ENCODE results near the gene LGALS7. TPM values are rescaled to one million over a fixed set of nuclear protein-coding genes. Genes with fewer than 3 reads are reported as not detected.

Gene LGALS7
- total RNA-seq, 2 experiments from 2014 or later, result not detected

- CTCF ChIA-PET, result interaction anchor here (1.9 kb wide), 1 partner anchor 190 kb away, joined by 4 read pairs; the partner anchor contains the start of genes MRPS12 and SARS2
These were observed 32.4 kb downstream of the LGALS7 start for GRCh38 chr19:38740932-38741331.

GRCh38 chr19:38740257-38740592, 33.1 kb downstream of the LGALS7 start:
- H3K9me3 Mint-ChIP-seq, result no peaks in the 10 kb centered on the region
- intact Hi-C loops (cut with micrococcal nuclease), result no loop called here

More at GRCh38 chr19:38740932-38741331, 32.4 kb downstream of the LGALS7 start:
- no peak for DNase-seq
- peaks cover 18% of the 10 kb centered on the region for H3K4me1 Mint-ChIP-seq (ENCODE audit: low read depth)
- H3K27me3 Mint-ChIP-seq, result no peaks in the 10 kb centered on the region
- H3K36me3 Mint-ChIP-seq, result no peaks in the 10 kb centered on the region
- POLR2A ChIA-PET, result no interaction called here
- intact Hi-C loops (cut with micrococcal nuclease), result no loop called here
- no peak overlapping the region for H3K27ac Mint-ChIP-seq
- no peaks in the 10 kb centered on the region for H3K9me3 Mint-ChIP-seq
- H3K4me3 Mint-ChIP-seq, result no peak overlapping the region

GRCh38 chr19:38739440-38740256, 33.7 kb downstream of the LGALS7 start:
- Mint-ChIP-seq H3K36me3 (no peaks in the 10 kb centered on the region), H3K4me3 (no peak overlapping the region), H3K4me1 (ENCODE audit: low read depth) (peaks cover 26% of the 10 kb centered on the region), H3K9me3 (no peaks in the 10 kb centered on the region), H3K27me3 (no peaks in the 10 kb centered on the region), H3K27ac (no peak overlapping the region)
- peak; percentile 50 for DNase-seq
- intact Hi-C loops (cut with micrococcal nuclease), result loop anchor here (5.0 kb wide), 1 partner anchor 93 kb away; the partner anchor contains the start of gene ECH1
- CTCF ChIA-PET, result interaction anchor here (0.6 to 2.2 kb wide), 3 partner anchors 9 to 105 kb away, joined by 3 to 8 read pairs (median 4); no protein-coding TSS in a partner anchor
- POLR2A ChIA-PET, result no interaction called here

More at GRCh38 chr19:38740257-38740592, 33.1 kb downstream of the LGALS7 start:
- Mint-ChIP-seq H3K27ac (no peak overlapping the region), H3K36me3 (no peaks in the 10 kb centered on the region), H3K4me3 (no peak overlapping the region), H3K27me3 (no peaks in the 10 kb centered on the region), H3K4me1 (ENCODE audit: low read depth) (peaks cover 20% of the 10 kb centered on the region)
- DNase-seq, result no peak
- ChIA-PET POLR2A (no interaction called here), CTCF (interaction anchor here (0.6 to 2.2 kb wide), 2 partner anchors 10 to 99 kb away, joined by 3 to 8 read pairs; no protein-coding TSS in a partner anchor)

- ChIA-PET CTCF (interaction anchor here (2.2 kb wide), 1 partner anchor 8 kb away, joined by 8 read pairs; no protein-coding TSS in a partner anchor), POLR2A (no interaction called here)
- no peaks in the 10 kb centered on the region for H3K27me3 Mint-ChIP-seq
- peak overlapping the region; percentile 40 for H3K4me3 Mint-ChIP-seq
- H3K36me3 Mint-ChIP-seq, result no peaks in the 10 kb centered on the region
- intact Hi-C loops (cut with micrococcal nuclease), result loop anchor here (5.0 kb wide), 1 partner anchor 94 kb away; the partner anchor contains the start of gene ECH1
- DNase-seq, result no peak
- H3K4me1 Mint-ChIP-seq (ENCODE audit: low read depth), result peaks cover 38% of the 10 kb centered on the region
- no peaks in the 10 kb centered on the region for H3K9me3 Mint-ChIP-seq
- H3K27ac Mint-ChIP-seq, result peak overlapping the region; percentile 0
These were observed 35.2 kb downstream of the LGALS7 start for GRCh38 chr19:38737921-38738737.

- intact Hi-C loops (cut with micrococcal nuclease), result loop anchor here (5.0 kb wide), 1 partner anchor 95 kb away; the partner anchor contains the start of gene ECH1
- no peaks in the 10 kb centered on the region for H3K36me3 Mint-ChIP-seq
- ChIA-PET CTCF (no interaction called here), POLR2A (no interaction called here)
- H3K9me3 Mint-ChIP-seq, result no peaks in the 10 kb centered on the region
- peaks cover 38% of the 10 kb centered on the region for H3K4me1 Mint-ChIP-seq (ENCODE audit: low read depth)
- H3K4me3 Mint-ChIP-seq, result peak overlapping the region; percentile 40
- DNase-seq, result no peak
- no peak overlapping the region for H3K27ac Mint-ChIP-seq
- H3K27me3 Mint-ChIP-seq, result no peaks in the 10 kb centered on the region
These were observed 35.9 kb downstream of the LGALS7 start for GRCh38 chr19:38737281-38737865.

- intact Hi-C loops (cut with micrococcal nuclease), result loop anchor here (1.0 to 5.0 kb wide), 2 partner anchors 96 to 229 kb away; partner anchors contain the start of gene ECH1
- POLR2A ChIA-PET, result no interaction called here
- no peaks in the 10 kb centered on the region for H3K27me3 Mint-ChIP-seq
- H3K36me3 Mint-ChIP-seq, result no peaks in the 10 kb centered on the region
- DNase-seq, result peak; percentile 82
- H3K4me1 Mint-ChIP-seq (ENCODE audit: low read depth), result peaks cover 38% of the 10 kb centered on the region
- H3K27ac Mint-ChIP-seq, result no peak overlapping the region
- CTCF ChIA-PET, result no interaction called here
- H3K4me3 Mint-ChIP-seq, result peak overlapping the region; percentile 51
- no peaks in the 10 kb centered on the region for H3K9me3 Mint-ChIP-seq
These were observed 36.7 kb downstream of the LGALS7 start for GRCh38 chr19:38736413-38737280.

GRCh38 chr19:38736036-38736412, 37.3 kb downstream of the LGALS7 start:
- Mint-ChIP-seq H3K27me3 (no peaks in the 10 kb centered on the region), H3K36me3 (no peaks in the 10 kb centered on the region), H3K4me3 (peak overlapping the region; percentile 43), H3K9me3 (no peaks in the 10 kb centered on the region), H3K27ac (no peak overlapping the region), H3K4me1 (ENCODE audit: low read depth) (peaks cover 38% of the 10 kb centered on the region)
- CTCF ChIA-PET, result no interaction called here
- intact Hi-C loops (cut with micrococcal nuclease), result loop anchor here (1.0 to 5.0 kb wide), 2 partner anchors 96 to 229 kb away; partner anchors contain the start of gene ECH1
- peak; percentile 74 for DNase-seq
- POLR2A ChIA-PET, result no interaction called here

- H3K27ac Mint-ChIP-seq, result peak overlapping the region; percentile 75
- peaks cover 4% of the 10 kb centered on the region for H3K36me3 Mint-ChIP-seq
- no peaks in the 10 kb centered on the region for H3K27me3 Mint-ChIP-seq
- H3K4me1 Mint-ChIP-seq (ENCODE audit: low read depth), result peaks cover 38% of the 10 kb centered on the region
- ChIA-PET CTCF (interaction anchor here (0.9 to 3.4 kb wide), 2 partner anchors 34 to 195 kb away, joined by 3 to 16 read pairs; partner anchors contain the start of genes MRPS12 and SARS2), POLR2A (interaction anchor here (0.8 to 1.4 kb wide), 5 partner anchors 107 to 196 kb away, joined by 3 to 4 read pairs (median 4); no protein-coding TSS in a partner anchor)
- H3K9me3 Mint-ChIP-seq, result no peaks in the 10 kb centered on the region
- H3K4me3 Mint-ChIP-seq, result peak overlapping the region; percentile 67
- intact Hi-C loops (cut with micrococcal nuclease), result loop anchor here (5.0 kb wide), 1 partner anchor 97 kb away; the partner anchor contains the start of gene ECH1
- DNase-seq, result peak; percentile 42
These were observed 38.0 kb downstream of the LGALS7 start for GRCh38 chr19:38735257-38735686.

GRCh38 chr19:38734426-38735256, 38.7 kb downstream of the LGALS7 start:
- CTCF ChIA-PET, result interaction anchor here (0.9 to 3.4 kb wide), 3 partner anchors 35 to 196 kb away, joined by 3 to 16 read pairs (median 7); partner anchors contain the start of genes MRPS12 and SARS2
- H3K4me3 Mint-ChIP-seq, result peak overlapping the region; percentile 67
- H3K4me1 Mint-ChIP-seq (ENCODE audit: low read depth), result peaks cover 35% of the 10 kb centered on the region
- peak overlapping the region; percentile 75 for H3K27ac Mint-ChIP-seq
- peak; percentile 60 for DNase-seq
- H3K36me3 Mint-ChIP-seq, result peaks cover 8% of the 10 kb centered on the region
- no peaks in the 10 kb centered on the region for H3K27me3 Mint-ChIP-seq
- intact Hi-C loops (cut with micrococcal nuclease), result loop anchor here (1.0 to 5.0 kb wide), 3 partner anchors 77 to 196 kb away; partner anchors contain the start of genes ECH1, MRPS12 and SARS2
- POLR2A ChIA-PET, result interaction anchor here (0.8 to 1.4 kb wide), 6 partner anchors 97 to 197 kb away, joined by 3 to 4 read pairs (median 4); partner anchors contain the start of gene ECH1
- H3K9me3 Mint-ChIP-seq, result no peaks in the 10 kb centered on the region

GRCh38 chr19:38734176-38734425, 39.2 kb downstream of the LGALS7 start:
- Mint-ChIP-seq H3K27me3 (no peaks in the 10 kb centered on the region), H3K9me3 (no peaks in the 10 kb centered on the region), H3K36me3 (peaks cover 10% of the 10 kb centered on the region), H3K4me3 (peak overlapping the region; percentile 16), H3K4me1 (ENCODE audit: low read depth) (peaks cover 33% of the 10 kb centered on the region), H3K27ac (peak overlapping the region; percentile 75)
- intact Hi-C loops (cut with micrococcal nuclease), result loop anchor here (1.0 to 5.0 kb wide), 2 partner anchors 77 to 196 kb away; partner anchors contain the start of genes MRPS12 and SARS2
- DNase-seq, result no peak
- POLR2A ChIA-PET, result interaction anchor here (0.8 to 1.4 kb wide), 3 partner anchors 98 to 198 kb away, joined by 3 to 4 read pairs (median 3); partner anchors contain the start of gene ECH1
- CTCF ChIA-PET, result interaction anchor here (1.4 to 3.4 kb wide), 2 partner anchors 153 to 196 kb away, joined by 7 to 16 read pairs; partner anchors contain the start of genes MRPS12 and SARS2

Measured in activated CD4-positive, alpha-beta memory T cell treated with anti-CD3 and anti-CD28 coated beads for 36 hours (primary cell).